H1 (cell line): ENCODE data around the gene BRME1. TPM values are rescaled to one million over a fixed set of nuclear protein-coding genes. Genes with fewer than 3 reads are reported as not detected.

Source experiments
- CTCF ChIA-PET: fragments of 300-600 bp; sonication (Branson Sonifier 250); formaldehyde crosslinking; loops from one replicate; lab custom pipeline; 2021; ENCODE audit not compliant: partially characterized antibody; lab: Charles Lee
- POLR2A ChIA-PET: fragments of 300-600 bp; sonication (Branson Sonifier 250); formaldehyde crosslinking; loops from one replicate; lab custom pipeline; 2021; ENCODE audit warnings: inconsistent platforms; ENCODE audit not compliant: partially characterized antibody; lab: Charles Lee
- DNase-seq, 2 experiments: peaks; one replicate each; pipeline versions ENCODE4 v3.0.0 to v3.0.0-alpha.2; 2010 to 2022; ENCODE audit warnings: low spot score in 2 of 2, low read depth in 1 of 2, mixed read lengths in 1 of 2
- FAIRE-seq: peaks from 2 replicates; lab custom pipeline; 2011; peaks lifted over from hg19 to GRCh38; lab: Jason Lieb, UNC
- H2AFZ ChIP-seq: 2 replicates; pipeline ENCODE4 v1.8.1; 2012; ENCODE audit warnings: low read length, inconsistent platforms
- H2AK5ac ChIP-seq: 2 replicates; pipeline ENCODE4 v1.6.1; 2013; ENCODE audit warnings: low read depth, low read length
- H2BK120ac ChIP-seq: replicated peaks from 2 replicates; pipeline ENCODE3; 2013; ENCODE audit warnings: low read depth, low read length, inconsistent platforms
- H2BK12ac ChIP-seq: 2 replicates; pipeline ENCODE4 v1.6.1; 2013; ENCODE audit warnings: low read depth, low read length
- H2BK15ac ChIP-seq: 2 replicates; pipeline ENCODE4 v1.6.1; 2013; ENCODE audit warnings: low read length
- H2BK20ac ChIP-seq: 2 replicates; pipeline ENCODE4 v1.6.1; 2013; ENCODE audit warnings: low read length
- H2BK5ac ChIP-seq: 2 replicates; pipeline ENCODE4 v1.6.1; 2013; ENCODE audit warnings: low read depth, low read length
- H3K14ac ChIP-seq: 2 replicates; pipeline ENCODE4 v1.6.1; 2013; ENCODE audit warnings: inconsistent platforms; ENCODE audit not compliant: insufficient read length
- H3K18ac ChIP-seq: 2 replicates; pipeline ENCODE4 v1.6.1; 2013; ENCODE audit warnings: low read length; ENCODE audit errors: extremely low read depth
- H3K23ac ChIP-seq: 2 replicates; pipeline ENCODE4 v1.6.1; 2013; ENCODE audit warnings: inconsistent platforms; ENCODE audit not compliant: insufficient read length
- H3K23me2 ChIP-seq: 2 replicates; pipeline ENCODE4 v1.6.1; 2013; ENCODE audit warnings: low read depth, low read length
- H3K27ac ChIP-seq: 2 replicates; pipeline ENCODE4 v1.6.1; 2011; ENCODE audit warnings: low read depth, low read length, inconsistent platforms
- H3K27me3 ChIP-seq, 4 experiments: replicated peaks in 1 of 4; 1 replicate in 1 of 4; 2 replicates in 3 of 4; pipeline versions ENCODE4 v1.6.1 to v1.8.1; 2011 to 2013; ENCODE audit warnings: low read length in 3 of 4, mild to moderate bottlenecking in 3 of 4, inconsistent platforms in 2 of 4, mixed read lengths in 2 of 4, moderate library complexity in 1 of 4; ENCODE audit not compliant: control insufficient read depth in 3 of 4, insufficient read depth in 3 of 4; ENCODE audit errors: extremely low read depth in 1 of 4
- H3K36me3 ChIP-seq, 4 experiments: 2 replicates each; pipeline versions ENCODE4 v1.6.1 to v1.8.1; 2011 to 2013; ENCODE audit warnings: mild to moderate bottlenecking in 4 of 4, low read length in 3 of 4, moderate library complexity in 2 of 4, control low read depth in 1 of 4, inconsistent platforms in 1 of 4; ENCODE audit not compliant: insufficient read depth in 4 of 4, control insufficient read depth in 2 of 4
- H3K4ac ChIP-seq: replicated peaks from 2 replicates; pipeline ENCODE3; 2013; ENCODE audit warnings: low read length, low read depth, mixed read lengths, inconsistent platforms; ENCODE audit not compliant: insufficient read length
- H3K4me1 ChIP-seq, 4 experiments: replicated peaks in 1 of 4; 1 replicate in 1 of 4; 2 replicates in 3 of 4; pipeline versions ENCODE4 v1.6.1 to v1.8.1; 2011 to 2013; ENCODE audit warnings: low read length in 3 of 4, inconsistent platforms in 2 of 4, mixed read lengths in 1 of 4; ENCODE audit not compliant: insufficient read depth in 4 of 4, control insufficient read depth in 3 of 4
- H3K4me2 ChIP-seq, 2 experiments: 2 replicates each; pipeline versions ENCODE4 v1.6.1 to v1.8.1; 2011 to 2013; ENCODE audit warnings: low read depth in 2 of 2, low read length in 2 of 2, control low read depth in 1 of 2, inconsistent platforms in 1 of 2, mild to moderate bottlenecking in 1 of 2; ENCODE audit not compliant: insufficient read depth in 1 of 2
- H3K4me3 ChIP-seq, 4 experiments: fragments of 200-600, 300-600 bp in 1 of 4; sonication (generic), shearing (Covaris generic), sonication (Bioruptor Twin) in 1 of 4; 2 replicates each; pipeline versions ENCODE4 v1.5.1 to v1.8.1; 2011 to 2016; ENCODE audit warnings: low read length in 4 of 4, low read depth in 3 of 4, control low read depth in 2 of 4, inconsistent platforms in 2 of 4, mild to moderate bottlenecking in 2 of 4, mixed read lengths in 1 of 4, moderate library complexity in 1 of 4; ENCODE audit not compliant: insufficient read depth in 2 of 4; ENCODE audit errors: extremely low read depth in 1 of 4
- H3K56ac ChIP-seq: replicated peaks from 2 replicates; pipeline ENCODE3; 2013; ENCODE audit warnings: low read depth, mild to moderate bottlenecking, mixed read lengths, low read length, inconsistent platforms; ENCODE audit not compliant: insufficient read length
- H3K79me1 ChIP-seq: 2 replicates; pipeline ENCODE4 v1.6.1; 2013; ENCODE audit warnings: low read depth, low read length, control low read depth
- H3K79me2 ChIP-seq, 2 experiments: 2 replicates each; pipeline versions ENCODE4 v1.6.1 to v1.8.1; 2012 to 2013; ENCODE audit warnings: low read length in 2 of 2, mild to moderate bottlenecking in 2 of 2, inconsistent platforms in 1 of 2; ENCODE audit not compliant: insufficient read depth in 2 of 2, control insufficient read depth in 1 of 2
- H3K9ac ChIP-seq, 4 experiments: replicated peaks in 1 of 4; 1 replicate in 1 of 4; 2 replicates in 3 of 4; pipeline versions ENCODE4 v1.6.1 to v1.8.1; 2011 to 2013; ENCODE audit warnings: low read depth in 3 of 4, low read length in 3 of 4, control low read depth in 2 of 4, mild to moderate bottlenecking in 2 of 4, moderate library complexity in 2 of 4, inconsistent platforms in 1 of 4; ENCODE audit errors: extremely low read depth in 1 of 4
- H3K9me3 ChIP-seq, 2 experiments: 2 replicates each; pipeline versions ENCODE4 v1.6.1 to v1.8.1; 2012 to 2013; ENCODE audit warnings: mild to moderate bottlenecking in 2 of 2, moderate library complexity in 2 of 2, control low read depth in 1 of 2, inconsistent platforms in 1 of 2, low read depth in 1 of 2, low read length in 1 of 2, mixed read lengths in 1 of 2; ENCODE audit not compliant: insufficient read depth in 2 of 2
- H4K20me1 ChIP-seq, 2 experiments: replicated peaks in 1 of 2; 2 replicates each; pipeline versions ENCODE3 to v1.8.1; 2011 to 2013; ENCODE audit warnings: inconsistent platforms in 2 of 2, low read length in 2 of 2, mild to moderate bottlenecking in 1 of 2; ENCODE audit not compliant: insufficient read depth in 2 of 2, control insufficient read depth in 1 of 2
- H4K5ac ChIP-seq: 2 replicates; pipeline ENCODE4 v1.6.1; 2013; ENCODE audit warnings: low read length, low read depth, mixed read lengths, inconsistent platforms; ENCODE audit not compliant: insufficient read length
- H4K8ac ChIP-seq: 2 replicates; pipeline ENCODE4 v1.8.0; 2013; ENCODE audit warnings: mild to moderate bottlenecking, moderate library complexity, low read length, inconsistent platforms; ENCODE audit not compliant: insufficient read depth; ENCODE audit errors: extremely low read depth
- H4K91ac ChIP-seq: replicated peaks from 2 replicates; pipeline ENCODE3; 2013; ENCODE audit warnings: low read length, mixed read lengths, inconsistent platforms; ENCODE audit not compliant: insufficient read length
- ATF2 ChIP-seq: IDR thresholded peaks from 2 replicates; pipeline ENCODE4 v1.6.1; 2012; ENCODE audit warnings: low read length, inconsistent platforms
- CEBPB ChIP-seq: IDR thresholded peaks from 2 replicates; pipeline ENCODE4 v1.6.1; 2012; ENCODE audit warnings: low read depth, low read length
- GTF2F1 ChIP-seq: IDR thresholded peaks from 2 replicates; pipeline ENCODE4 v1.6.1; 2012; ENCODE audit warnings: low read depth, low read length, improper control_type of control experiment, borderline replicate concordance
- JUN ChIP-seq: IDR thresholded peaks from 2 replicates; pipeline ENCODE4 v1.6.1; 2011; ENCODE audit warnings: low read depth, mild to moderate bottlenecking, improper control_type of control experiment, low read length
- KDM4A ChIP-seq: IDR thresholded peaks from one replicate; pipeline ENCODE4 v1.7.1; 2012; ENCODE audit warnings: low read depth, mild to moderate bottlenecking, moderate library complexity, low read length, inconsistent platforms; ENCODE audit not compliant: severe bottlenecking
- POLR2AphosphoS5 ChIP-seq: IDR thresholded peaks from 2 replicates; pipeline ENCODE4 v1.6.1; 2011; ENCODE audit warnings: low read depth, low read length
- POU5F1 ChIP-seq: IDR thresholded peaks from 2 replicates; pipeline ENCODE4 v1.6.1; 2011; ENCODE audit warnings: low read depth, mild to moderate bottlenecking, low read length, moderate library complexity
- SIRT6 ChIP-seq: IDR thresholded peaks from one replicate; pipeline ENCODE4 v1.7.1; 2012; ENCODE audit warnings: low read length, inconsistent platforms
- SIX5 ChIP-seq: IDR thresholded peaks from 2 replicates; pipeline ENCODE4 v1.6.1; 2011; ENCODE audit warnings: mild to moderate bottlenecking, low read depth, low read length
- SP1 ChIP-seq: IDR thresholded peaks from 2 replicates; pipeline ENCODE4 v1.6.1; 2011; ENCODE audit warnings: low read depth, low read length
- SRF ChIP-seq: IDR thresholded peaks from 2 replicates; pipeline ENCODE4 v1.6.1; 2011; ENCODE audit warnings: mild to moderate bottlenecking, low read depth, low read length, moderate library complexity
- TAF7 ChIP-seq: optimal IDR thresholded peaks from 2 replicates; pipeline ENCODE3; 2011; ENCODE audit warnings: low read depth, mild to moderate bottlenecking, inconsistent platforms, low read length, moderate library complexity, borderline replicate concordance
- WGBS, 2 experiments: shearing (Covaris generic) in 1 of 2; methylation state at CpG; one replicate each; pipeline versions ENCODE4 v1.1.6 to v1.1.7; 2013 to 2015; ENCODE audit warnings: low lambda C conversion rate in 2 of 2, mixed read lengths in 2 of 2, inconsistent platforms in 1 of 2, low coverage in 1 of 2, missing lambda C conversion rate in 1 of 2; ENCODE audit not compliant: insufficient replicate concordance in 2 of 2, insufficient coverage in 1 of 2, insufficient read length in 1 of 2; ENCODE audit errors: extremely low coverage in 1 of 2, missing lambda C conversion rate in 1 of 2; 5-methylcytosine and 5-hydroxymethylcytosine counted together
- polyA plus RNA-seq, 7 experiments: library from polyadenylated mRNA; depleted of rRNA in 3 of 7; stranded (reverse) in 5 of 7; unstranded in 2 of 7; fragments of >200 nt in 5 of 7; fragments of 200-250 nt in 2 of 7; gene quantifications; 1 replicate in 5 of 7; 2 replicates in 1 of 7; 4 replicates in 1 of 7; pipeline versions ENCODE4 v1.2.1 to v1.2.3, GENCODE V29; 2011 to 2013; ENCODE audit warnings: missing spikeins in 2 of 7, mixed read lengths in 2 of 7
- total RNA-seq: library from RNA; stranded (reverse); fragmentation: NEBNext Ultra II Directional; extraction: Animal tissue kit (Norgen Biotek cat#: 25700); gene quantifications from 2 replicates; pipeline ENCODE4 v1.2.1, GENCODE V29; 2021

BRME1 gene
- total and polyA plus RNA-seq, 2 of the 8 experiments (the other 6 are each of a cell fraction or from before 2014, with no cell fraction given), result 4.6 to 4.7 TPM

- no peak overlapping the region for H2BK20ac ChIP-seq
- POLR2A ChIA-PET, result interaction anchor here (0.6 to 2.5 kb wide), 5 partner anchors 14 to 55 kb away, joined by 3 to 7 read pairs (median 4); partner anchors contain the start of gene DCAF15
- H3K79me1 ChIP-seq, result peaks cover 3% of the 10 kb centered on the region; the same call in 1 of the 2 replicates
- peak overlapping the region; percentile 55 to 68 for H3K4me2 ChIP-seq
- H3K4me3 ChIP-seq, result peak overlapping the region; percentile 81 to 85 (median 82)
- H3K23me2 ChIP-seq, result peaks cover 8% of the 10 kb centered on the region; the same call in 1 of the 2 replicates
- H2AK5ac ChIP-seq, result no peak overlapping the region
- H3K23ac ChIP-seq, result no peak overlapping the region
- no peaks in the 10 kb centered on the region for H3K9me3 ChIP-seq
- no peak overlapping the region for H2BK120ac ChIP-seq
- H2BK15ac ChIP-seq, result no peak overlapping the region
- H3K79me2 ChIP-seq, result no peaks in the 10 kb centered on the region
- DNase-seq, result no peak
- 0 out of 2 replicates have a peak overlapping the region, but pooled peaks have one; percentile 27 for H2BK12ac ChIP-seq
- H3K4ac ChIP-seq, result no peak overlapping the region
- CTCF ChIA-PET, result interaction anchor here (0.5 to 1.5 kb wide), 10 partner anchors 18 to 566 kb away, joined by 3 to 11 read pairs (median 3); no protein-coding TSS in a partner anchor
- H4K20me1 ChIP-seq, result no peaks in the 10 kb centered on the region
- no peak overlapping the region for H3K14ac ChIP-seq
- H4K91ac ChIP-seq, result no peak overlapping the region
- H4K5ac ChIP-seq, result no peak overlapping the region
- peaks cover 0 to 4% (median 3%) of the 10 kb centered on the region in 4 experiments; a peak in 3 of 7 replicates for H3K27me3 ChIP-seq
- H3K4me1 ChIP-seq, result peaks cover 0 to 6% (median under 1%) of the 10 kb centered on the region in 4 experiments; a peak in 2 of 7 replicates
- no peak overlapping the region for H3K56ac ChIP-seq
- H3K9ac ChIP-seq, result peak overlapping the region in 3 of 4 experiments; percentile 1 to 43 (median 8); a peak in 1 of 7 replicates
- no peak overlapping the region for H2AFZ ChIP-seq
- no peak overlapping the region for H3K27ac ChIP-seq
- peaks cover 0 to 4% (median 0%) of the 10 kb centered on the region in 4 experiments; a peak in 1 of 8 replicates for H3K36me3 ChIP-seq
- no peak overlapping the region; the same call in 1 of the 2 replicates for H4K8ac ChIP-seq
- FAIRE-seq, result no peak
- H2BK5ac ChIP-seq, result no peak overlapping the region
- no peak overlapping the region for H3K18ac ChIP-seq
- WGBS, 2 experiments, result 93% methylated on average over 5 of the region's 5 CpGs; no CpG with 5 or more reads in 1 of the 2 experiments
- TF ChIP-seq POU5F1 (no peak), TAF7 (no peak), POLR2AphosphoS5 (no peak), JUN (no peak), SP1 (no peak), SRF (no peak), SIRT6 (no peak), GTF2F1 (no peak), SIX5 (no peak), CEBPB (no peak), ATF2 (no peak), KDM4A (no peak)
These were observed 993 bp upstream of the BRME1 start for GRCh38 chr19:13906910-13907309.
